RPMI7951 (cell line): ENCODE results near the gene CAPNS2. TPM values are rescaled to one million over a fixed set of nuclear protein-coding genes. Genes with fewer than 3 reads are reported as not detected.

Experiments used
- DNase-seq: peaks from one replicate; pipeline ENCODE4 v3.0.0-alpha.2; 2012; ENCODE audit warnings: low read depth
- total RNA-seq: library from RNA; depleted of rRNA; stranded (reverse); fragments of >200 nt; shearing (Covaris generic); gene quantifications from 2 replicates; pipeline ENCODE4 v1.2.3, GENCODE V29; 2014; rRNA removed

CAPNS2 gene
- total RNA-seq, result 0.20 and 0.60 TPM in 2 replicates

DNA sequence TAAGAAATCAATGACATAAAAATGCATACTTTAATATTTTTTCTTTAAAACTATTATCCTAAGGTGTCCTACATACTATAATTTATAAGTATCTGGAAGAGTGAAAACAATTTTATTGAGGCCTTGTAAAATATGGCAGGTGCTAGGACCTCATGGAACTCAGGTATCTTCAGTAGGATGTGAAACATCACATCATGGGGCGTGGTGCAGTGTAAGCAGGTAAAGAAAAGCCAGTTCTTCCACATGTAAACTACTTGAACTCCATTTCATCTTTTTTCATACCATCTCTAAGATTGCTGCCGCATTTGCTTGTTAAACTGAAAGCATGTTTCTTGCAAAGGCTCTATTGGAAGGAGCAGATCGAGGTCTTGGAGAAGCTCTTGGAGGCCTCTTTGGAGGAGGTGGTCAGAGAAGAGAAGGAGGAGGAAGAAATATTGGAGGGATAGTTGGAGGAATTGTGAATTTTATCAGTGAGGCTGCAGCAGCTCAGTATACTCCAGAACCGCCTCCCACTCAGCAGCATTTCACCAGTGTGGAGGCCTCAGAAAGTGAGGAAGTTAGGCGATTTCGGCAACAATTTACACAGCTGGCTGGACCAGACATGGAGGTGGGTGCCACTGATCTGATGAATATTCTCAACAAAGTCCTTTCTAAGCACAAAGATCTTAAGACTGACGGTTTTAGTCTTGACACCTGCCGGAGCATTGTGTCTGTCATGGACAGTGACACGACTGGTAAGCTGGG lies at the start of gene CAPNS2:
Gene CAPNS2, plus strand, starts transcription at position 253 of the 744 bp plus-strand sequence. Its CDS starts 73 bp downstream, at position 326.
- DNase-seq, result no peak

DNA sequence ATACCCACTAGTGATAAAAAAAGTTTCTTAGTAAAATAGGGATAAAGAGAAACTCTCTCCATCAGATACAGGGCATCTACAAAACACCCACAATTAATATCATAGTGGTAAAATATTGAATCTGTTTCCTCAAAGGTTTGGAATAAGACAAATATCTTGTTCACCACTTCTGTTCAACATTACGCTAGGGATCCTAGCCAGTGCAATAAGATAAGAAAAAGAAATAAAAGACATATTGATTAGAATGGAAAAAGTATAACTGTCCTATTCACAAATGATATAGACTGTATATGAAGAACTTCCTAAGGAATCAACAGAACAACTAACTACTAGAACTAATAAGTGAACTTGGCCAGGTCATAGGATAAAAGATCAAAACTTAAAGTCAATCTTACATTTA lies 44.7 kb upstream of the CAPNS2 start:
- DNase-seq, result no peak

DNA sequence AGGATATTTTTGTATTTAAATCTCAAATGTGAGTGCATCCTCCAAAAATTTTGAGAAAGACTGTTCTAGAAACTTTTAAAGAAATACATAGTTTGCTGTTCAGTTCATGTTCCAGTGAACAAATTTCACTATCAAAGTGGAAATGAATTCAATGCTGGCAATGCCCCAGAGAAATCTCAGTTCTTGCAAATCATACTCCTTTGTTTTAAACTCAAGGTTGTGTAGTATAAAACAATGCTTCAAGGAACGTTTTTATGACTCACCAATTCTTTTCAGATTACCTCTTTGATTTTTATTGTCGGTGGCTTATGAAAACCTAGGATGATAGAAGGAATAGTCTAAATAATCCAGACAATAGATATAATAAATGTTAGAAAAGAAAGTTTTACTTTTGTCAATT lies 40.0 kb upstream of the CAPNS2 start:
- DNase-seq, result peak; percentile 35

DNA sequence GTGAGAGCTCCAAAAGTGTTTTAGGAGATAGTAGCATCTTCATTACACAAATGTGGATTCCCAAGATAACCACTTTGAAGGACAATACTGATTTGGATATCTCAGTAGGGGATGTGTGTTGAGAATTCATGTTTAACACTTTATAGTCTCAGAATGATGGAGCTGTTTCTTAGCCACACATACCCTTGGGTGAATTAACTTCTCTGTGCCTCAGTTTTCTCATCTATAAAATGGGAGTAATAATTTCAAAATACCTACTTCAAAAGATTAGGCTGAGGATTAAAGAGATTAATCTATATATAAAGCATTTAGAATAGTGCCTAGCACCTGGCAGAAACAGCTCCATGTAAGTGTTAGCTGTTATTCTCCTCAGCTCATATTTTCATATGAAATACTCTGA lies 38.6 kb upstream of the CAPNS2 start:
- DNase-seq, result no peak

DNA sequence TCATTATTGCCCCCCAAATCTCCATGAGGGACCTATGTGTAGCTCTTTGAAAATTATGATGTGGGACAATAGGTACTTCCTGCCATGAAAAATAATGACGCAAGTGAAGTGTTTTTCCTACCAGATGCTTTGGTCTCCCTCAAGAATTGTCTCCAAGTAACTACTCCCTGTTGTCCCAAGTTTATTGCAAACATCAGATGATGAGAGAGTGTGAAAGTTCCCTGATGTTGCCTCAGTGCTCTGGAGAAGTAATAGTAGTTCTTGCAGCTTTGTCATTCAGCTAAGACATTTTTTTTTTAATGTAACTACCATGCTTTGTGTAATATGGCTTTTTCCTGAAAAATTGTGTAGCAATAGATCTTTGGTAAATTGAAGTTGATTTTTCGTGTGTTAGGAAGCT lies 37.5 kb upstream of the CAPNS2 start:
- no peak for DNase-seq

DNA sequence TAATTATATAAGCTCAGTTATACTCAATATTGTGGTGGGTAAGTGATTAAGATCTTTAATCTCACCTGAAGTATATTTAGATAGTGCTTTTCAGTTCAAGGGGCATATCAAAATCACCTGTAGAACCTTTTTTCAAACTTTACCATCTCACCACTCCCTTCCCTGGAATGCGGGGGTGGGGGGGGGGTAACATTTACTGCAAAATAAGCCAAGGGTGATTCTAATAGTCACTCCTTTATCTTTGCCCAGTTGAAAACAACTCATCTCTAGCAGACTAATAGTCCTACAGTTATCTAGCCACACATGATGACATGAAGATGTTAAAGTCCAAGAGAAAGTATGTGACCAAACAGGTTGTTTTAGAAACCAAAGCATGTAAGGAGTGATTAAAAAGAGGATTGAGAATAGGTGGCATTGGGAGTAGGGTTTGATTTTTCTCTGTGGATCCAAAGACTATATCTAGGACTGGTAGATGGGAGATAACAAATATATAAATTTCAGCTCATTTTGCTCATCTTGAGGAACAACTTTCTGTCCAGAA lies 36.1 kb upstream of the CAPNS2 start:
- DNase-seq, result no peak

DNA sequence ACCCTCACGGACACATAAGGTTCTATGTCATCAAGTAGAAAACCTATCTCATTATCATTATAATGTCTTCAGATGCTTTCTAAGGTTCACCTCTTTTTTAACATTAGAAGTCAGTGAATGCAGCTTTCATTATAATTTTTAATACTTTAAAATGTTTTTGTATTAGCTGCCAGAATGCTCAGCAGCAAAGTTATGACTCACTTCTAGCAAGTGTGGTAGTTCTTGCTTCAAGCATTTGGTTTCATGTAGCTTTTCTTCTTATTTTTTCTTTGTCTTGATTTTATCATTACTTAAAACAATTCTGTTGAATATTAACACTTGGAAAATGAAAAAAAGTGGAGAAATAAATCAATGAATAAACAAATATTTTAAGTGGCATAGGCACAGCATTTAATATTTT lies 34.3 kb upstream of the CAPNS2 start:
- DNase-seq, result no peak

DNA sequence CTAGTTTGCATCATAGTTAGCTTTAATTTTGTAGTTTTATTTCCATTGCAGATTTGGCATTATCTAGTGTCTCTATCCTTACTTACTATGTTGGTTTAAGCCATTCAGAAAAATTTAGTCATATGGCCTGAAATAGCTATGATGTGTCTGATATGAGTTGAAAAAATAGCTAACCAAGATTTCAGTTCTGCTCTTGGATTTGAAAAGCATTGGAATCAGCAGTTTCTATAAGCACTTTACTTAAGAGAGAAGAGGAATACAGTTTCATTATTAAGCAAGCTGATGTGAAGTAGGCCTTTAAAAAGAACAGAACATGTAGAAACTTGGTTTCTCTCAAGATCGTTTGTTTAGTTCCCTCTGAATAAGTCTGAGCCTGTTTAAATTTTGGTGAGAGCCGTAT lies 31.7 kb upstream of the CAPNS2 start:
- no peak for DNase-seq

DNA sequence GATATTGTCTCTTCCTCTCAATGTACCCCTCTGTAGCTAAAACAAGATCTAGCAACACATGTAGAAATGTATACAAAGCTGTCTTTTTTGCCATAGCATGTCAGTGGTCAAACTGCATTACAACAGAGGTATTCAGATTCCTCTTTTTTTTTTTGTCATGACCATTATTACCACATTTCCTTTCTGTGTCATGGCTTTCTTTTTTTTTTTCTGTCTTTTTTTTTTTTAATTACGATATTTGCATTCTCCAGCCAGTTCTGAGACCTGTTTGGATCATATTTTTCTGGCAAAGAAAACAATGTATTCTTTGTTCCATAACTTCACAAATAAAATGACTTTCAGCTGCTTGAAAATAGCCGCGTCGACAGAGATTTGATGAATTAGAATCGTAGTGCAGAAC lies 27.4 kb upstream of the CAPNS2 start:
- DNase-seq, result peak; percentile 49

DNA sequence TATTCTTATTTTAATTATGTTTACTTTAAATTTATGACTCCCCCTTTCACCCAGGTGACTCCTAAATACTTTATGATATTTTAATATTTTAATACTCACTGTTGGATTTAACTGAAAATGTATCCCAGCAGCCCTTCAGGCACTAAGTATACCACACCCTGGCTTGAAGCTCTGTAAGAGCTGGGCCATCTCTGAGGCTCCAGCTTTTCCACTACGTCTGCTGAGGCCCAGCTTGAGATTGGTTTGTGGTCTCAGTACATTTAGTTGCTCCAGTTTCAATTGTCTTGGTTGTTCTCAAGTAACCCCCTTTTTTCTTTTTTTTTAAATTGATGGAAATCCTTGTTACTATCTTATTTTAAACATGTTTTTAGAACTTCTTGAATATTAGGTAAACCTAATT lies 27.0 kb upstream of the CAPNS2 start:
- DNase-seq, result no peak

DNA sequence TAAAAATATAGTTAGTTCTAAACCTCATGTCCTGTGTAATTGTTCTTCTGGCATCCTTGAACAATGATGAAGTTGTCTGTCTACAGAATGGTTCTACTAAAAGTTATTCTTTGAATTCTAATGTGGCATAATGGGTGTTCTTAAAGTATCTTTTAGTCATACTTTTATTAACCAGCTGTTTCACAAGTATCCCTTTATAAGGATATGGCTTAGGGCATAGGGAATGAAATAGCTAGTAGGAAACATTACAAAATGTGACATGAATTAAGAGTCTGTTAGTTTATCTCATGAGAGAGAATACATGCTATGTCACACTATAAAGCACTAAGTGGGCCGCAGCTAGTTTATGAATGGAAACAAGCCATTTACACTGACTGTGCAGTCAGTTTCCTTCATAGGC lies 26.3 kb upstream of the CAPNS2 start:
- DNase-seq, result peak; percentile 21

DNA sequence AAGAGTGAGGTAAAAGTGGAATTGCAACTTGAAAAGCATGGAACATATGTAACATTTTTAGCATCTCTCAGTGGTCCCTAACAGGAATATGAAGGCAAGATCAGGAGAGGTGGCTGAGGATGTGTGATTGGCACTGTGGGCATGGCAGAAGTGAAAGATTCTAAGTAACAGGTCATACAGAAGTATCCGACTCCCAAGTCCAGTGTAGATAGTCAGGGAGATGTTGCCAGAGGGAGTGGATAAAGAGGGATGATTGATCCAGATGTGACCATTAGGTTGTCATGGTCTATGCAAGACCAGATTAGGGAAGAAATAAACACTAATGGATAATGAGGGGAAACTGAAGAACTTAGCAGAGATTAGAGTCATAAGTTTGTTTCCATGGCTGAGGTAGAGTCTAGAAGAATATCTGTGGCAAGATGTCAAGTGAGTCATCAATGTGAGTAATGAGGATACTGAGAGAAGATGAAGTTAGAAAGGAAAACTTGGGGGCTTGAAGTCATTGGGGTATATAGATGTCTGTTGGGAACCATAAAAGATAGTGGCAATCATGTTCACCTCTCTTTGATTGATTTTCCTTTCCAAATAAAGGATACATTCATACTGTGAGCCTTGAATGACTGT lies 23.9 kb upstream of the CAPNS2 start:
- DNase-seq, result peak; percentile 80

DNA sequence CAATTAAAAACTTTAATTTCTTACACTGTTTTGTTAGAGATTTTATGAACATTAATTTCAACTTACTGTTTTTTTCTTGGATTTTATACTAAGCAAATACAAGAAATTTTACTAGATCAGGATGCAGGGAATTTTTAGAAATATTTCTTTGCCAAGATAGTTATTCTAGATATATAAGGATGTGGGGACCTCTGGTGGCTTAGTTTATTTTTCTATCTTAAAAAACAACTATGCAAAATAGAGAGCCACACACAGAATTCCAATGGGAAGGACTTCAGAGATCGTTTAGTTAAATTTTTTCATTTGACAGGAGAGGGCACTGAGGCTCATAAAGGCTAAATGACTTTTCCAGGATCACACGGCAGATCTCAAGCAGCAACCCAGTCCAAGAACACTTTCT lies 23.0 kb upstream of the CAPNS2 start:
- peak; percentile 35 for DNase-seq

DNA sequence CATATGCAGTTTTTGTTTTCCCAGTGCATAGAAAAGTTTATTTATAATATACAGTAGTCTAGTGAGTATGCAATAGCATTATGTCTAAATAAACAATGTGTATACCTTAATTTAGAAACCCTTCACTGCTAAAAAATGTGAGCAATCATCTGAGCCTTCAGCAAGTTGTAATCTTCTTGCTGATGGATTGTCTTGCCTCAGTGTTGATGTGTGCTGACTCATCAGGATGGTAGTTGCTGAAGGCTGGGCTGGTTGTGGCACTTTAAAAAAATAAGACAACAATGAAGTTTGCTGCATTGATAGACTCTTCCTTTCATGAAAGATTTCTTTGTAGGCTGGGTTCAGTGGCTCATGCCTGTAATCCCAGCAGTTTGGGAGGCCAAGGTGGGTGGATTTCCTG lies 13.9 kb upstream of the CAPNS2 start:
- peak; percentile 70 for DNase-seq

DNA sequence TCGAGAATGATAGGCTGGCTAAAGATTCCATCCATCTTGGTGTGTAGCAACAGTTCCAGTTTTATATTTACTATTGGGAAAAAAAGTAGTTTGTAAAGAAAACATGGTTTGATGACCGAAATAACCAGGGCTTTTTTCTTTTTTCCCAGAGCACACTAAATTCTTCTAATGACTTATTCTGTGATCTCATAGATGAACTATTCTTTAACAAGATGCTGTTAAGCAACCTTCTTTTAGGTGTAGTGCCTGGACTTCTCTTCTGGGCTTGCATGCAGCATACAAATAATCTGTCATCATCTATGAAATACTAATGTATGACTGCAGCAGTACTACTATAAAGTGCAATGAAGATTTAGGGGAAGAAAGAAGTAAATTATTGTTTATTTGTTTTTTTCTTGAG lies 11.0 kb upstream of the CAPNS2 start:
- no peak for DNase-seq

DNA sequence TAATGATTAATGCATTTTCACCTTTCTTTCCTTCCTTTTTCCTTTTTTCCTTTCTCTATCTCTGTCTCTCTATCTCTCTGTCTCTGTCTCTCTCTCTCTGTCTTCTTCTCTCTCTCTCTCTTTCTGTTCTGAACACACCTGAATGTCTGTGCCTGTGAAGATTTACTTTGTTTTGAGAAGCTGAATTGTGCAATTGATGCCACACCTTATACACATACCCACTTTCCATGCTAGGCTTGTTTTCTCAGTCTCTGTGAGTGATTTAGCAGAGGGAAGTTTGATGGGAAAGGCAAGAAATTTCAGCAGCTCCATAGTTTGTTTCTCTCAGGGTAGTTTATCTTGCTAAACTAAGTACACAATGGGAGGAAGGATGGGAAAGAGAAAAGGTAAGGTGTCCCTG lies 9.3 kb upstream of the CAPNS2 start:
- DNase-seq, result no peak

DNA sequence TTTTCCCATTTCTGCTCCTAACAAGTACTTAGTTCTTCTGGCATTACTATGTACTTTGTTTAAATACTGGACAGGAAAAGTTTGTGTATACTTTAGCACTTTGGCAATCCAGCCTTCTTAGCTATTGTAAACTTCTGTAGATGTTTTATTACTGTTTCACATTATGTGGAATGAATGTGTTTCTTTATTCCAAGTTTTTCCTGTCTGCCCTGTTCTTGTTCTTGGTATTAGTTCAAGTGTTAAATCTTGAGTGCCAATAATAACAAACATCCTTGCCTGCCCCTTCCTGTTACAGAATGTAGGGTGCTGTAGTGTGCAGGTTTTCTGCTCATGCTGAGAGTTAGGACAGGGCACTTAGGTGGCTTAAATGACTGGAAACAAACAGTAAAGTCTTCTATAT lies 7.3 kb upstream of the CAPNS2 start:
- no peak for DNase-seq

DNA sequence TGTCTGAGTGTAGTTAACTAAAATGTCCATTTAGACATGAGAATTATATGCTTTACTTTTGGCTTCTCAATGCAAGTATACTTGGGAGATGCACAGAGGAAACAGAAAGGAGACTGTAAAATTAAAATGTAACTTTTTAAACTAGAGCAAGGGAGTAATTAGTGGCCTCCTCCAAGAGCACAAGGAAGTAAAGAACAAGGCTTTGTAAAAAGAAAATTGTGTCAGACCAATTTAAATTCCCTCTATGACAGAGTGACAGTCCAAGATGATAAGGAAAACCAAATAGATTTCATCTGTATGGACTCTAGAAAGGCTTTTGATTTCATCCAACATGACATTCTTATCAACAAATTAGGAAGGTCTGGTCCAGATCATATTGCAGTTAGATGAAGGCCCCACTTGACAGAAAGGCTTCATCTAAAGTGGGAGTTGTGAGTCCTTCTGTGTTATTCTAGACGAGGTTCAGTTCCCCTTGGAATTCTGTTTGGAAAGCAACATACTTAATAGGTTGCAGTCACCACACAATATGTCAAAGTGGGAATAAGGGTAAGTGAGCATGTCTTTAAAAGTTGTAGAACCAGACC lies 6.5 kb upstream of the CAPNS2 start:
- DNase-seq, result no peak

DNA sequence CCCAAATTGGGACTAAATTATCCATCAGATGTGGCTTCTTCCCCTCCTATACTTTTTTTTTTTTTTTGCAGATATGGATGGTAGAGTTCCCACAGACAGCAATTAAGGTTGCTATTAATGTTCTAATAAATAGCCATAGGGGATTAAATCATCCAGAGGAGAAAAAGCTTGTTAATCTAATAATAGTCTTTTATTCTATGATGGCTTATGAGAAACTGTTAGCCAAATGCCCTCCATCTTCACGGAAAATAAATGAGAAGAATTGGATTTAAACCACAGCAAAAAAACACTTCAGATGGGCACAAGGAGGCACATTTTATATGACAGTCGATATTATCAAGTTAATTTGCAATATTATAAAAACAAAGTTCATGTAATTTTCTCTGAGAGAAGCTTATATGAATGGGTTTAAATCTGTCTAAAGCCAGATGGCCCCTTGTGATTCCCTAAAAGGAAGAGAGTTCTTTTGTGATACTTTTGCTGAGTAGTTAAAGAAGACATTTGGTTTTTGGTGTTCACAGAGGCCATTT lies 5.1 kb upstream of the CAPNS2 start:
- DNase-seq, result no peak

DNA sequence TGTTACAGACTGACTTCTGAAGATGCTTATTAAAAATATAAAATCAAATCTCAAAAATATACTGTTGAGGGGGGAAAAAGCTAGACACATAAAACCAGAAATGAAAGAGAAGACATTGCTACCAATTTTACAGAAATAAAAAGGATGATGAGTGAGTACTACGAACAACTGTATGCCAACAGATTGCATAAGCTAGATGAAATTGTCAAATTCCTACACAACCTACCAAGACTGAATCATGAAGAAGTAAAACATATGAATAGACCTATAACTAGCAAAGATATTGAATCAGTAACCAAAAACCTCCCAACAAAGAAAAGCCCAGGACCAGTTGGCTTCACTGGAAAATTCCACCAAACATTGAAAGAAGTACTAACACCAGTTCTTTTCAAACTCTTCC lies 3.5 kb upstream of the CAPNS2 start:
- DNase-seq, result no peak

DNA sequence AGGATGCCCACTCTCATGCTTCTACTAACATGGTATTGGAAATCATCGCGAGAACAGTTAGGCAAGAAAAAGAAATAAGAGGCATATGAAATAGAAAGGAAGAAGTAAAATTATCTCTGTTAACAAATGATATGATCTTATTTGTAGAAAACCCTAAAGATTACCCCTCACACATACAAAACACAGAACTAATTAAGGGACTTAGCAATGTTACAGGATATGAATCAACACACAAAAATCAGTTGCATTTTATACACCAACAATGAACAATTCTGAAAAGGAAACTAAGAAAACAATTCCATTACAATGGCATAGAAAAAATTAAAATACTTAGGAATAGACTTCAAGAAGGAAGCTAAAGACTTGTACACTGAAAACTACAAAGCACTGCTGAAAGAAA lies 2.7 kb upstream of the CAPNS2 start:
- DNase-seq, result no peak

DNA sequence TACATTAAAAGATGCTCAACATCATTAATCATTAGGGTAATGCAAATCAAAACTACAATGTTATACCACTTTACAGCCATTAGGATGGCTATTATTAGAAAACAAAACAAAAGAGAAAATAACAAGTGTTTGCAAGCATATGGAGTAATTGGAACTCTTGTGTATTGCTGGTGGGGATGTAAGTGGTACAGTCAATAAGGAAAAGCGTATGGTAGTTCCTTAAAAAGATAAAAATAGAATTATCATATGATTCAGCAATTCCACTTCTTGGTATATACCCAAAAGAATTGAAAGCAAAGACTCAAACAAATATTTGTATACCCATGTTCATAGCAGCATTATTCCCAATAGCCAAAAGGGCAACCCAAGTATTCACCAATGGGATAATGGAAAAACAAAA lies 1.4 kb upstream of the CAPNS2 start:
- no peak for DNase-seq

DNA sequence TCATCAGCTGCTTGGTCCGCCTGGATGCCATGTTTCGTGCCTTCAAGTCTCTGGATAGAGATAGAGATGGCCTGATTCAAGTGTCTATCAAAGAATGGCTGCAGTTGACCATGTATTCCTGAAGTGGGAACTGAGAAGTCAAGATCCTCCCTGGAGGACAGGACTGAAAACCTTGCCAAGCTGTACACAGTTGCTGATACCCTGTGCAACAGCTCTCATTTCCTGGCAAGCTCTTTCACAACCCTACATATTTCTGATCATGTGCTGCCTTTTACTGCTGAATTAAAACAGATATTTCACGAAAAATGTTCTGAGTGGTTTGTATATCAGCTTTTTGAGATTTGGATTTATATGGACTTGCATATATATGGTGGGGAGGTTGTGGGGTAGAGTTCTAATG lies 898 bp downstream of the CAPNS2 start:
- no peak for DNase-seq
